ENCODE measurements around the gene FAM131A.

DNA sequence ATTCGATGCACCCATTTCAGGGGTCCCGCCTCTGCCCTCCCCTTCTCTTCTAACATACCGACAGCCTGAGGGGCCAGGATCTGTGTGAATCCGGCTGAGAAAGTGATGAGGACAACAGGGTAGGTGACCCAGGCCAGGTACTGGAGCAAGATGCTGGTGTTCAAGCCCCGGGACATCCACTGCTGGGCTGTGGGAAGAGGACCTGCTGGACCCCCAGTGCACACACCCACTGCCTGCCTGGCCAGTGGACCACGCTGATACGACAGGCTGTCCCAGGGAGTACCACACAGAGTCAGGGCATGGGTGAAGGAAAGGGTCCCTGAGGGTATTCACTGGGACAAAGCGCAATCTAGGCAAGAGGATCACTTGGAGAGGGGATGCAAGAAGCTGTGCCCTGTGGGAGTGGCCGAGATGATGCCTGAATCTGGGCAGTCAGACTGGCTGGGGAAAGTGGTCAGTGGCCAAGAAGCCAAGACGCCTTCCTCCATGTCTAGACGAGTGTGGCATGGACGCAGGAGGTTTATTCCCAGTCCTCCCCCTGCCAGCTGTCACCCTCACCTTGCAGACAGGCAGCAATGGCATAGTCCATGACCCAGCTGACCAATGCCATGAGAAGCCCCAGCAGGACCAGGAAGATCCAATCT, 20.8 kb downstream of the FAM131A start:
- TF ChIP-seq, protein P1, sequence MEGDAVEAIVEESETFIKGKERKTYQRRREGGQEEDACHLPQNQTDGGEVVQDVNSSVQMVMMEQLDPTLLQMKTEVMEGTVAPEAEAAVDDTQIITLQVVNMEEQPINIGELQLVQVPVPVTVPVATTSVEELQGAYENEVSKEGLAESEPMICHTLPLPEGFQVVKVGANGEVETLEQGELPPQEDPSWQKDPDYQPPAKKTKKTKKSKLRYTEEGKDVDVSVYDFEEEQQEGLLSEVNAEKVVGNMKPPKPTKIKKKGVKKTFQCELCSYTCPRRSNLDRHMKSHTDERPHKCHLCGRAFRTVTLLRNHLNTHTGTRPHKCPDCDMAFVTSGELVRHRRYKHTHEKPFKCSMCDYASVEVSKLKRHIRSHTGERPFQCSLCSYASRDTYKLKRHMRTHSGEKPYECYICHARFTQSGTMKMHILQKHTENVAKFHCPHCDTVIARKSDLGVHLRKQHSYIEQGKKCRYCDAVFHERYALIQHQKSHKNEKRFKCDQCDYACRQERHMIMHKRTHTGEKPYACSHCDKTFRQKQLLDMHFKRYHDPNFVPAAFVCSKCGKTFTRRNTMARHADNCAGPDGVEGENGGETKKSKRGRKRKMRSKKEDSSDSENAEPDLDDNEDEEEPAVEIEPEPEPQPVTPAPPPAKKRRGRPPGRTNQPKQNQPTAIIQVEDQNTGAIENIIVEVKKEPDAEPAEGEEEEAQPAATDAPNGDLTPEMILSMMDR (IDR thresholded peaks at IDR 0.05) = no peak
- no peak for TF ChIP-seq POLR2AphosphoS5 (IDR thresholded peaks at IDR 0.05)
- TF ChIP-seq POLR2A (IDR thresholded peaks at IDR 0.05) = no peak
- TF ChIP-seq EP300 (IDR thresholded peaks at IDR 0.05) = no peak

Measured in upper lobe of left lung (tissue), 4 donors.